Ectodermal cell (in vitro differentiated cells): ENCODE results near the gene TRIO.

Experiments
- H3K27ac ChIP-seq: 2 replicates; pipeline ENCODE4 v1.7.0; 2013; ENCODE audit warnings: mild to moderate bottlenecking, low read depth, low read length; ENCODE audit not compliant: insufficient read depth, poor library complexity, severe bottlenecking
- H3K27me3 ChIP-seq: 2 replicates; pipeline ENCODE4 v1.7.0; 2013; ENCODE audit warnings: mild to moderate bottlenecking, low read length; ENCODE audit not compliant: insufficient read depth, control insufficient read depth, poor library complexity, severe bottlenecking
- H3K36me3 ChIP-seq: one replicate; pipeline ENCODE4 v1.7.0; 2013; ENCODE audit warnings: low read length; ENCODE audit not compliant: control insufficient read depth, insufficient read depth
- H3K4me1 ChIP-seq: one replicate; pipeline ENCODE4 v1.7.0; 2013; ENCODE audit warnings: low read length; ENCODE audit not compliant: control insufficient read depth, insufficient read depth
- H3K4me3 ChIP-seq: 2 replicates; pipeline ENCODE4 v1.7.0; 2013; ENCODE audit warnings: low read depth, low read length, control low read depth; ENCODE audit not compliant: insufficient read depth
- H3K9me3 ChIP-seq: 2 replicates; pipeline ENCODE4 v1.7.0; 2013; ENCODE audit warnings: mild to moderate bottlenecking, low read length, moderate library complexity; ENCODE audit not compliant: control insufficient read depth
- WGBS, 2 experiments: methylation state at CpG; one replicate each; pipeline ENCODE4 v1.1.7; 2013; ENCODE audit warnings: missing lambda C conversion rate in 2 of 2; 5-methylcytosine and 5-hydroxymethylcytosine counted together

Gene TRIO

DNA sequence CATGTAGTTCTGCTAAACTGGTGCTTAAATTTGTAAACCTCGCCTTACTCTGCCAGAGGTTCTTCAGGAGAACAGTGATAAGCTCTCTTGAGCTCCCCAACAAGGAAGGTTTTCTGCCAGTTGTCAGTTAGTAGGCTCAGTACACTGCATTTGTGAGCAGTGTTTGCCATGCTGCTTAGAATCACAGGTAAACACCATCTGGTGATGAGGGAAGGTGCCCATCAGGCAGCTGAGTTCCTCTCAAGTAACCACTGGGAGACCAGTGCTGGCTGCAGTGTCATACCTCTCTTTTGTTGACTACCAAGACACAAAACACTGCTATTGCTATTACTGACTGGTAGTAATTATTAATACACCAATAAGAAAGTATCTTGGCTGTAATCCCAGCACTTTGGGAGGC, 252.3 kb downstream of the TRIO start:
- WGBS, 2 experiments, result 95 to 96% methylated on average over 1 of the region's 1 CpG
- H3K9me3 ChIP-seq, result no peaks in the 10 kb centered on the region
- peaks cover 36% of the 10 kb centered on the region for H3K36me3 ChIP-seq
- H3K4me1 ChIP-seq, result no peaks in the 10 kb centered on the region
- no peaks in the 10 kb centered on the region for H3K27me3 ChIP-seq
- H3K27ac ChIP-seq, result no peak overlapping the region
- H3K4me3 ChIP-seq, result no peak overlapping the region

DNA sequence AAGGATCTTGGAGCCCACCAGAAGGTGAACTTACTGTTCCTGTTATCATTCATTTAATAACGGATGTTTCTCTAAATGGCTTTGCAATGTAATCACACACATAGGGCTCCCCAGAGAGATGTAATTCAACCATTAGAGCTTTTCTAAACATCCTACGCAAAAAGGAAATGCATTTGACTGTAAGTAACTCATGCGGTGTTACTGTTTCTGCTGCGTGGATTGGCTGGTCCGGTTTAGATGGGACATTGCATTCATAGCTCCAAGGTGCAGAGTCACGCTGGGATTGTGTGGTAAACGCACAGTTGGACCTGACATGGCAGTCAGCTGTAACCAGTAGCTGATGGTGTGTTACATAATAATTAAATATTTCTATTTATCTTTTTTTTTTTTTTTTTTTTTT, 252.9 kb downstream of the TRIO start:
- Histone ChIP-seq H3K36me3 (peaks cover 35% of the 10 kb centered on the region), H3K27ac (no peak overlapping the region), H3K4me3 (no peak overlapping the region), H3K27me3 (no peaks in the 10 kb centered on the region), H3K4me1 (no peaks in the 10 kb centered on the region), H3K9me3 (no peaks in the 10 kb centered on the region)
- 98% methylated on average over 7 of the region's 7 CpGs for WGBS, 2 experiments

GRCh38 chr5:14396737-14397136, 253.6 kb downstream of the TRIO start:
- Histone ChIP-seq H3K36me3 (peaks cover 34% of the 10 kb centered on the region), H3K27ac (no peak overlapping the region), H3K27me3 (no peaks in the 10 kb centered on the region), H3K4me1 (no peaks in the 10 kb centered on the region), H3K9me3 (no peaks in the 10 kb centered on the region), H3K4me3 (no peak overlapping the region)
- 94 to 97% methylated on average over 4 to 5 of the region's 5 CpGs for WGBS, 2 experiments

DNA sequence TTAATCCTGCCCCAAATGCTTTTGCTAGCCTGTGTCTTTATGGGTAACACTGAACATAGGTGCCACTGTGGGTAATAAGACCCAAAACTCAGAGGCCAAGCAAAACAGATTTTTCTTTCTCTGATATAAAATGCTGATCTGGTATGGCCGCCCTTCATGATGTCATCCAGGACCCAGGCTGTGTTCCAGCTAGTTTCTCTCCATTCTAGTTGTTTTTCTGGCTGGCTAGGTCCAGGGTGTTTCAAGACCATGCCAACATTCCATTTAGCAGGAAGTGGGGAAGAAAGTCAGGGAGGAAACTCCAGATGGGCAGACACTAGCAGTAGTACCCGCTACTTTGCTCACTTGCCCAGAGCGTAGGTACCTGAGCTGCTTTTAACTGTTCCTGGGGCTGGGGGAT, 254.6 kb downstream of the TRIO start:
- H3K4me3 ChIP-seq, result no peak overlapping the region
- H3K27me3 ChIP-seq, result no peaks in the 10 kb centered on the region
- no peaks in the 10 kb centered on the region for H3K4me1 ChIP-seq
- WGBS, 2 experiments, result 95 to 96% methylated on average over 3 of the region's 3 CpGs
- no peaks in the 10 kb centered on the region for H3K9me3 ChIP-seq
- peaks cover 32% of the 10 kb centered on the region for H3K36me3 ChIP-seq
- H3K27ac ChIP-seq, result no peak overlapping the region

GRCh38 chr5:14399054-14399692, 256.0 kb downstream of the TRIO start:
- Histone ChIP-seq H3K9me3 (no peaks in the 10 kb centered on the region), H3K27ac (no peak overlapping the region), H3K27me3 (no peaks in the 10 kb centered on the region), H3K36me3 (peaks cover 27% of the 10 kb centered on the region), H3K4me3 (no peak overlapping the region), H3K4me1 (no peaks in the 10 kb centered on the region)
- 70 to 80% methylated on average over 3 of the region's 4 CpGs for WGBS, 2 experiments

GRCh38 chr5:14400085-14400484, 256.9 kb downstream of the TRIO start:
- Histone ChIP-seq H3K4me1 (no peaks in the 10 kb centered on the region), H3K27me3 (no peaks in the 10 kb centered on the region), H3K36me3 (peaks cover 23% of the 10 kb centered on the region), H3K4me3 (no peak overlapping the region), H3K9me3 (no peaks in the 10 kb centered on the region), H3K27ac (no peak overlapping the region)
- WGBS, 2 experiments, result 90 to 93% methylated on average over 2 of the region's 2 CpGs

- Histone ChIP-seq H3K9me3 (no peaks in the 10 kb centered on the region), H3K36me3 (peaks cover 19% of the 10 kb centered on the region), H3K4me1 (no peaks in the 10 kb centered on the region), H3K4me3 (no peak overlapping the region), H3K27ac (no peak overlapping the region), H3K27me3 (no peaks in the 10 kb centered on the region)
- 94 to 95% methylated on average over 5 of the region's 5 CpGs for WGBS, 2 experiments
These were observed 257.5 kb downstream of the TRIO start for GRCh38 chr5:14400611-14401010.

DNA sequence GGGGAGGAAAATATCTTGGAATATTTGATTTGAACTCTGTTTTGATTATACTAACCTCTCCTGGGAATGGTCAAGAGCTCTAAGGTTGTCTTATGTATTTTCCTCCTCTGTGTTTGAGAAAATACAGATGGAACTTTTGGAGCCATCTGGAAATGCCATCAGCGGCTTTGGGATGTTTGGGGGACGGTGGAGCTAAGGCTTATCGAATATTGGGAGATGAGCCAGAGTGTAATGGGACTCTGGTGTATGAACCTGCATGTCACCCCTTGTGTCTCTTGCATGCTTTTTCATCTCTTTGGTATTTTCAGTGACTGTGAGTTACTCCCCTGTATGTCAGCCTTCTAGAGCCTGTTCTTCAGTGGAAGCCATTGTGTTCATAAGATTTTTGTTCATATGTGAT, 258.5 kb downstream of the TRIO start:
- WGBS, 2 experiments, result 94 to 96% methylated on average over 3 of the region's 3 CpGs
- Histone ChIP-seq H3K4me1 (no peaks in the 10 kb centered on the region), H3K4me3 (no peak overlapping the region), H3K36me3 (peaks cover 23% of the 10 kb centered on the region), H3K27ac (no peak overlapping the region), H3K9me3 (no peaks in the 10 kb centered on the region), H3K27me3 (no peaks in the 10 kb centered on the region)

DNA sequence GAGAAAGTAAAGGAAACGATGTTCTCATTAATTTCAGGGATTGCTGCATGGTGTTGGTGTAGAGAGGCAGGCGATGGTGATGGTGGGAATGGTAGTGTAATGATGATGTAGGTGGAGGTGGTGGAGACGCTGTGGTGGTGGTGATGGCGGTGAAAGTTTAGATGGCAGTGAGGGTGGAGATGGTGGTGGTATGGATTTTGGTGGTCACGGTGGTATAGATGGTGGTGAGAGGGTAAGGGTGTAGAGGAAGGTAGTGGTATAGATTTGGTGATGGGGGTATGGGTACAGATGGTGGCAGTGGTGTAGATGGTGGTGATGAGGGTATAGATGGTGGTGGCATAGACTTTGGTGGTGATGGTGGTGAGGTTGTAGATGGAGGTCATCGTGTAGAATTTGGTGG, 259.3 kb downstream of the TRIO start:
- Histone ChIP-seq H3K9me3 (no peaks in the 10 kb centered on the region), H3K27me3 (no peaks in the 10 kb centered on the region), H3K36me3 (peaks cover 25% of the 10 kb centered on the region), H3K27ac (no peak overlapping the region), H3K4me1 (no peaks in the 10 kb centered on the region), H3K4me3 (no peak overlapping the region)
- WGBS, 2 experiments, result 84 to 88% methylated on average over 6 of the region's 6 CpGs

DNA sequence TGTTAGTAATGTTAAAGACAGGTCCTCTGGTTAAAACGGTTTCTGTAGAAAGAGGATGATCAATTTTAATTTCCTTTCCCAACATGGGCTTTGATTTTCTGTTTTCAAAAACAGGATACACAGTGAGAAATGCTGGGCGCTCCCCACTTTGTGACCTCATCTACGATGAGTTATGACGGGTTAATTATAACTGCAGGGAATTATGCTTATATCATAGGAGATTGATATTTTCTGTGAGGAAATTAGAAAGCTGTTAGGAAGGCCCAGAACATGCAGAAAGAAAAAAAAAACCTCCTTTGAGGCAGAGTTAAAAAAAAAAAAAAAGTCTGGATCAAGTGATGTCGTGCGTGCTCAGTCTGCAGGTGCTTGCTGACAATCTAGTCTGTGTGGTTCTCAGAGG, 261.6 kb downstream of the TRIO start:
- Histone ChIP-seq H3K9me3 (no peaks in the 10 kb centered on the region), H3K4me3 (no peak overlapping the region), H3K4me1 (no peaks in the 10 kb centered on the region), H3K27me3 (no peaks in the 10 kb centered on the region), H3K27ac (no peak overlapping the region), H3K36me3 (peaks cover 29% of the 10 kb centered on the region)
- 96 to 98% methylated on average over 6 of the region's 6 CpGs for WGBS, 2 experiments

GRCh38 chr5:14405267-14405666, 262.1 kb downstream of the TRIO start:
- H3K4me1 ChIP-seq, result no peaks in the 10 kb centered on the region
- no peaks in the 10 kb centered on the region for H3K9me3 ChIP-seq
- H3K36me3 ChIP-seq, result peaks cover 34% of the 10 kb centered on the region
- WGBS, 2 experiments, result 88 to 89% methylated on average over 10 of the region's 10 CpGs
- no peak overlapping the region for H3K27ac ChIP-seq
- H3K4me3 ChIP-seq, result no peak overlapping the region
- H3K27me3 ChIP-seq, result no peaks in the 10 kb centered on the region
